Frontal cortex (tissue), 4 donors: Measurements from ENCODE around the gene MFSD12. TPM values are rescaled to one million over a fixed set of nuclear protein-coding genes. Genes with fewer than 3 reads are reported as not detected.
"Not testable (repeated sequence)": the region's sequence is repeated elsewhere in the genome, so short reads cannot be mapped to it uniquely, and the experiment has no call there.

ENCODE experiments used
- DNase-seq, 2 donors: peaks; one replicate each; pipeline ENCODE4 v3.0.0; 2012; ENCODE audit warnings: low spot score in 2 of 2
- FAIRE-seq: peaks from 2 replicates; lab custom pipeline; 2012; peaks lifted over from hg19 to GRCh38; lab: Jason Lieb, UNC
- total RNA-seq: library from RNA; depleted of rRNA; stranded (reverse); fragments of >200 nt; gene quantifications from one replicate; pipeline ENCODE4 v1.2.3, GENCODE V29; 2014
- donor health status: control.
- donor health status: control.
- donor health status: control.

Gene MFSD12
- total RNA-seq, 1 donor from 2014 or later: 35.9 TPM

DNA sequence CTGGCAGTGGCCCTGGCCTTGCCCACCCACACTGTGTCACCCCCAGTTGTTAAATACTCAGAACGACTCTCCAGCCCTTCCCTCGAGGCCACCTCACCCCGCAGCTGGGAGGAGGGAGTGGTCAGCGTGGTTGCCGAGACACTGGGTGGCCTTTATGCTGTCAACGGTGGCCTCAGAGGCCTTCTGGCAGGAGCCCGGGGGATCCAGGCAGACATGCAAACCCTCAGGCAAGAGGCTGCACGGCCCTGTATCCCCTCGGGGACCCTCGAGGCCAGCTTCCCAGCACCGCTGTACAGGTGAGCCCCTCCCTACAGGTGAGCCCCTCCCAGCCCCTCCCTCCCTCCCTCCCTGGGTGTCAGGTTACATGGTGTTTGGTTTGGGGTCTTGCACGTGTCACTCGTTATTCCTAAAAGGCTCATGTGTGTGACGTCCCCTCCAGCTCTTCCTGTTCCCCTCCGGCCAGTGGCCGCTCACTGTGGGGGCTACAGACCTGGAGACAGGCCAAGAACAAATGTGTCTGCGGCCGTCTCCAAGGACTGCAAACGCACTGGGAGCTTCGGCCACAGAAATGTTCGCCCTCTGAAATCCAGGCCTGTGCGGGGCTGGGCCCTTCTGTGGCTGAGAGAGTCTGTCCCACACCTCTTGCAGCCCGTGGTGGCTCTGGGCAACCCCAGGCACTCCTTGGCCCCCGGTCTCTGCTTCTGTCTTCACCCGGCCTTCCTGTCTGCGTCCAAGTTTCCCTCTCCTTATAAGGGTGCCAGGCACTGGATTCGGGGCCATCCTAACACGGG, 18.2 kb downstream of the MFSD12 start, which contains the start of gene TEKTIP1:
TEKTIP1 (plus strand) TSS at position 210 of the 791 bp plus-strand sequence; CDS start at position 214, 4 bp downstream.
- no peak for DNase-seq
- FAIRE-seq: no peak

DNA sequence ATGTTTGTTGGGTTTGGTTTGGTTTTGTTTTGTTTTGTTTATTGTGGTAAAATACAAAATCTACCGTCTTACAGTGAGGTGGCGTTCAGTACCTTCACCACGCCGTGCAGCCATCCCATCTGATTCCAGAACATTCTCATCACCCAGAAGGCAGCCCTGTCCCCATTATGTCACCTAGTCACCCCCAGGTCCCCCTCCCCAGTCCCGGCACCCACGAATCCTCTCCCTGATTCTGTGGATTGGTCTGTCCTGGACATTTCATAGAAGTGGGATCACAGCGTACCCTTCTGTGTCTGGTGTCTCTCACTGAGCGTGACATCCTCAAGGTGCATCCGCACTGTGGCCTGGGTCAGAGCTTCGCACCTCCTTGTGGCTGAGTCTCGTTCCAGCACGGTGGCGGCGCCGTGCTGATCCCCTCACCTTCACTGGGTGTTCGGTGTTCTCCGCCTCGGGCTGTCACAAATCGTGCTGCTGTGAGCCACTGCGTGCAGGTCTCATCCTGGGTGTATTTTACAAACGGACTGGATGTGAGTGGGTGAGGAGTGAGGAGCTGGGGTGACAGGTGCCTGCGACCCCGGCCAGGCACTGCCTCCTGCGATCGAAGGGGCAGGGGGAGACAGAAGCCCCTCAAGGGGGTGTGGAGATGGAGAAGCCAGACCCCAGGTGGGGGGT, 19.0 kb downstream of the MFSD12 start:
- no peak for DNase-seq
- FAIRE-seq: no peak

DNA sequence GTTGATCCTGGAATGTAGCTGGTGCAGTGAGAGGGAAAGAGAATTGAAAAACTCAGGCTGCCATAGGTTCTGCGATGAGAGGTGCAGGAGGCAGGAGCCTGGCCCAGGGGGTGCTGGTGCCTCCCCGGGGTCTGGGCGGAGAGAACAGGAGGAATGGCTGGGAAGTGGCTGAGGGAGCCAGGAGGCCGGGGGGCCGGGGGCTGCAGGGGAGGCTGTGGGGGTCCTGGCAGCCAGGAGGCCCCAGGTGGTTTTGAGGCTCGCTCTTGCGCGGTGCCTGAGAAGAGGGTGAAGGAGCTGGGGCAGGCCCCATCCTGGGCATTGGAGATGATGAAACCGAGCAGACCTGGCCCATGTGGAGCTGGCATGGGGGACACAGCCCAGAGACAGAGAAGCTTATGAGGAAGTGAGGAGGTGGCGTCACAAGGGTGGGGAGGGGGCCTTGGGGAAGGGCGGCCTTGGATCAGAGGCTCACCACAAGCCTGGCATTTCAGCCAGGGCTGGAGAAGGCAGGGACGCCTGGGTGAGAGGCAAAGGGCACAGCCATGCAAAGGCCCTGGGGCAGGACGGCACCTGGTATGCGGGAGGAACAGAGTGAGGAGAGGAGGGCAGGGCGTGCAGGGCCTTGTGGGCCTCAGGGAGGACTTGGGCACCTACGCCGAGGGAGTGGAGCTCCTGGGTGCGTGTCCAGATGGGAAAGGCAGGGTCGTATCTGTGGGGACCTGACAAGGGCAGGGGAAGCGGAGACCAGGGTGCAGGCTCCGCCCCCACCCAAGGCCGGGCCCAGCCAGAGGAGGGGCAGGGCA, 19.7 kb downstream of the MFSD12 start:
- DNase-seq: no peak
- no peak for FAIRE-seq

DNA sequence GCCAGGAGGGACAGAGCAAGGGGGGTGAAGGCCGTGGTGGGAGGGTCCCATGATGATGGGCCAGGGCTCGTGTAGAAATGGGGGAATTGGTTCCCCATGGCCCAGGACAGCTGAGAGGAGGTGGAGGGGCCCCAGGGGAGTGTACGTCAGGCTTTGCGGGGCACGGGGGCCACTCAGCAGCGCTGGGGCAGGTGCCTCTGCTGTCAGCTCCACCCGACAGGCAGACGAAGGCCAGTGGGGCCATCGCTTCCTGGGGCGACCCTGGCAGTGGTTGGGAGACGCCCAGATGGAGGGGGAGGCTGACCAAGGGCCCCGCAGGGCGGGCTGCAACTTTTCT, 20.3 kb downstream of the MFSD12 start:
- no peak for FAIRE-seq
- DNase-seq: no peak

DNA sequence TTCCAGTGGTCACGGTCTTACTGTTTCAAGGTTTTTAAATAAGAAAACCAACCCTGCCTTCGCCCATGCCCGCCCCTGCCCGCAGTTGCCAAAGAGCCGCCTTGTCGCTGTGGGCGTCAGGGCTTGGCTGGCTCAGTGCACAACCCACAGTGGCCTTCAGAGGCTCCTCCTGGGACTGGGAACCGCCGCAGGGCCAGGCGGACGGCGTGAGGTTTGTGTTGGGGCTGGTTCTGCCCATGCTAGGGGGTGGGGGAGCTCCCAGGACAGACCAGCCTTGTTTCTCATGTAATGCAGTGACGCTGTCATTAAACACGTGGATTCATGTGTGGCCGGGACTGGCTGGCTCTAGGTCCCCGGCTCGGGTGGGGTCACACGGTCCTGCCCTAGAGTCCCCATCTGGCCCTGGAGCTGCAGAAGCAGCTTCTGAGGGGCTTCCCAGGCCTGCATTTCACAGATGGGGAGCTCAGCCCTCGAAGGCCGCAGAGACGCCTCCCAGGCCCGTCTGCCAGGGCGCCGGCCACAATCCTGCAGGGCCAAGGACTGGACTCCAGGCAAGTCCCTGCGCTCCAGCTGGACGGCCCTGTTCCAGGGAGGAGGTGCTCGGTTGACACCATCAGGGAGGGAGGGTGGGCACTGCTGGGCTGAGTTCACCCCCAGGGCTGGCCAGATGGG, 20.8 kb downstream of the MFSD12 start:
- FAIRE-seq: no peak
- DNase-seq: peak; percentile 85 to 86

DNA sequence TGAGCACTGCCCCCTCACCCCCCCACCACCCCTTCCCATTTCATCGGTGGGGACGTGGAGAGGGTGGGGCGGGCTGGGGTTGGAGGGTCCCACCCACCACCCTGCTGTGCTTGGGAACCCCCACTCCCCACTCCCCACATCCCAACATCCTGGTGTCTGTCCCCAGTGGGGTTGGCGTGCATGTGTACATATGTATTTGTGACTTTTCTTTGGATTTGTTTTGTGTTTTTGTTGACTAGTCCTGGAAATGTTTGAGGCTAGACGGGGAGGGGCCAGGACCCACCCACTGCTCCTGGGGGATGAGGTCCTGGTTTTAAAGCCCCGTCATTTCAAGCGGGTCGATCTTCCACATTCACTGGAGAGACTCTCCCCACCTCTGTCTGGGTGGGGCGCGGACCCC, 21.4 kb downstream of the MFSD12 start:
- DNase-seq (no peak), FAIRE-seq (no peak)

DNA sequence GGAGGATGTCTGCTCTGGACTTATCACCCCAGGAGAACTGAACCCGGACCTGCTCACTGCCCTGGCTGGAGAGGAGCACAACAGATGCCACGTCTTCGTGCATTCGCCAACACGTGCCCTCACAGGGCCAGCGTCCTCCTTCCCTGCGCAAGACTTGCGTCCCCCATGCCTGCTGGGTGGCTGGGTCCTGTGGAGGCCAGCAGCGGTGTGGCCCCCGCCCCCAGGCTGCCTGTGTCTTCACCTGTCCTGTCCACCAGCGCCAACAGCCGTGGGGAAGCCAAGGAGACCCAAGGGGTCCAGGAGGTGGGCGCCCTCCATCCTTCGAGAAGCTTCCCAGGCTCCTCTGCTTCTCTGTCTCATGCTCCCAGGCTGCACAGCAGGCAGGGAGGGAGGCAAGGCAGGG, 21.8 kb downstream of the MFSD12 start:
- FAIRE-seq (no peak), DNase-seq (no peak)

DNA sequence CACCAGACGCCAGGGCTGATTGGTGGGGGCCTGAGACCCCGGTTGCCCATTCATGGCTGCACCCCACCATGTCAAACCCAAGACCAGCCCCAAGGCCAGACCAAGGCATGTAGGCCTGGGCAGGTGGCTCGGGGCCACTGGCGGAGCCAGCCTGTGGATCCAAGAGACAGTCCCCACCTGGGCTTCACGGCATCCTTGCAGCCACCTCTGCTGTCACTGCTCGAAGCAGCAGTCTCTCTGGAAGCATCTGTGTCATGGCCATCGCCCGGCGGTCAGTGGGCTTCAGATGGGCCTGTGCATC, 22.2 kb downstream of the MFSD12 start:
- FAIRE-seq: no peak

DNA sequence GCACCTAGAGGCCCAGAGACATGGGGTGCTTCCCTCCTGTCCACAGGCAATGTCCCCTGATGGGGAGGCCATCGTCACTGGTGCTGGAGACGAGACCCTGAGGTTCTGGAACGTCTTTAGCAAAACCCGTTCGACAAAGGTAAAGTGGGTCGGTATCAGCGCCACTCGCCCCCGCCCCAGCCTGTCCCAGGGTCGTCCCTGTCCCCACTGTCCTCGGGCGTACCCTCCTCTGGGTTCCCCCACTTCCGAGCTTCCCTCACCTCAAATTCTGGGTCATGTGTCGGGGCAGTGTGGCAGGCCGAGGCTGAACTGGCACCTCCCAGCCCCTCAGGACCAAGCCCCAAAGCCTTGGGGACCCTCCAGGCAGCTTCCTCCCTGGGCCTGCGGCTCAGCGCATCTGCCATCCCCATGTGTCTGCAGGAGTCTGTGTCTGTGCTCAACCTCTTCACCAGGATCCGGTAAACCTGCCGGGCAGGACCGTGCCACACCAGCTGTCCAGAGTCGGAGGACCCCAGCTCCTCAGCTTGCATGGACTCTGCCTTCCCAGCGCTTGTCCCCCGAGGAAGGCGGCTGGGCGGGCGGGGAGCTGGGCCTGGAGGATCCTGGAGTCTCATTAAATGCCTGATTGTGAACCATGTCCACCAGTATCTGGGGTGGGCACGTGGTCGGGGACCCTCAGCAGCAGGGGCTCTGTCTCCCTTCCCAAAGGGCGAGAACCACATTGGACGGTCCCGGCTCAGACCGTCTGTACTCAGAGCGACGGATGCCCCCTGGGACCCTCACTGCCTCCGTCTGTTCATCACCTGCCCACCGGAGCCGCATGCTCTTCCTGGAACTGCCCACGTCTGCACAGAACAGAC, 22.8 kb downstream of the MFSD12 start:
- FAIRE-seq: no peak
- DNase-seq: no peak

More for the DNA sequence above, 22.2 kb downstream of the MFSD12 start:
- no peak for DNase-seq

DNA sequence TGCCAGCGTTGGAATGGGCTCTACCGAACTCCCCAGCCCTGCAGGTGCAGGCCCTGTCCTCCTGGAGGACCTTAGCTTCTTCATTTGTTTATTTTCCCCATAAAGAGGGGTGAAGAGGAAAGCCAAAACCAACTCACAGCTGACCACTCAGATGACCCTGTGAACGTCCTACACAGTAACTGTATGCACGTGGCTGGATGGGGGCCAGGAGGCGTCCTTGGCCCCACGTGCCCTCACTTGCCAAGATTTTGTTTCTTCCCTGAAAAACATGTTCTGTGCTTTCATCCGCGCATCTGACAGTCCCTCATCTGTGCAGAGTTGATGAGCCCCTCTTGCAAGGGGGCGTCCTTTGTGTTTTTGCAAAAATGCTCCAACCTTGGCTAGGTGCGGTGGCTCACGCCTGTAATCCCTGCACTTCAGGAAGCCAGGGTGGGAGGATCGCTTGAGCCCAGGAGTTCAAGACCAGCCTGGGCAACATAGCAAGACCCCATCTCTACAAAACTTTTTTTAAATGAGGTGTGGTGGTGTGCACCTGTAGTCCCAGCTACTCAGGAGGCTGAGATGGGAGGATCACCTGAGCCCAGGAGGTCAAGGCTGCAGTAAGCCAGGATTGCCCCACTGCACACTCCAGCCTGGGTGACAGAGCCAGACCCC, 23.7 kb downstream of the MFSD12 start:
- FAIRE-seq (no peak), DNase-seq (no peak)

DNA sequence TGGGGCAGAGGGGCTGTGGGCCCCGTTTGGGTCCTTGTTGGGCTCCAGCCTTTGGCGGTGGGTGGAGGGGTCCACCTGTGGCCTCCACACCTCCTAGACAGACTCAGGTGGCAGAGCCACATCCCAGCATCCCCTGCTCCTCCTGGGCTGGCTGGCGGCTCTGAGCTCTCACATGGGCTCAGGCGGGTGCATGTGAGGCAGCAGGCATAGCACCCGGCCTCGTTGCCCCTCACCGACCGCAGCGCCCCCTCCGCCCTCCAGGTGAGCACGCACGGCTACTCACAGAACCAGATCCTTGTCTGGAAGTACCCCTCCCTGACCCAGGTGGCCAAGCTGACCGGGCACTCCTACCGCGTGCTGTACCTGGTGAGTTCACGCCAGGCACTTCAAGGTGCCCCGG, 24.4 kb downstream of the MFSD12 start:
- FAIRE-seq: no peak

DNA sequence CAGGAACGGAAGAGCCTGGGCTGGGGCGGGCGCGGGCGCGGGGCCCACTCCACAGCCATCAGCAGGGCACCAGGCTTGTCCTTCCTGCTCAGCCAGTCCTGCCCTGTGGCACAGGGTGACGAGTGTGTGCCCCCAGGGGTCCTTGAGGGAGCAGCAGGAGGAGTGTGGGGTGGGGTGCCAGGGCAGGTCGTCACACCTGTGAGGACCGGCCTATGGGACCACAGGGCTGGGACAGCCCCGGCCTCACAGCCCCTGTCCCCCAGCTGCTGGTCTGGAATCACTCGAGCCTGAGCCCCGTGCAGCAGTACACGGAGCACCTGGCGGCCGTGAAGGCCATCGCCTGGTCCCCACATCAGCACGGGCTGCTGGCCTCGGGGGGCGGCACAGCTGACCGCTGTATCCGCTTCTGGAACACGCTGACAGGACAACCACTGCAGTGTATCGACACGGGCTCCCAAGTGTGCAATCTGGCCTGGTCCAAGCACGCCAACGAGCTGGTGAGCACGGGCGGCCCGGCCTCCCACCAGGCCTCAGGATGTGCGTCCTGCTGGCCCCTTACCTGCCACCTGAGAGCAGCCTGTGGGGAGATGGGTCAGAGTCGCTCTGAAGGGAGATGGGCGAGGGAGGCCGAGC, 25.1 kb downstream of the MFSD12 start:
- FAIRE-seq: no peak

More for the DNA sequence above, 24.4 kb downstream of the MFSD12 start:
- DNase-seq: no peak

DNA sequence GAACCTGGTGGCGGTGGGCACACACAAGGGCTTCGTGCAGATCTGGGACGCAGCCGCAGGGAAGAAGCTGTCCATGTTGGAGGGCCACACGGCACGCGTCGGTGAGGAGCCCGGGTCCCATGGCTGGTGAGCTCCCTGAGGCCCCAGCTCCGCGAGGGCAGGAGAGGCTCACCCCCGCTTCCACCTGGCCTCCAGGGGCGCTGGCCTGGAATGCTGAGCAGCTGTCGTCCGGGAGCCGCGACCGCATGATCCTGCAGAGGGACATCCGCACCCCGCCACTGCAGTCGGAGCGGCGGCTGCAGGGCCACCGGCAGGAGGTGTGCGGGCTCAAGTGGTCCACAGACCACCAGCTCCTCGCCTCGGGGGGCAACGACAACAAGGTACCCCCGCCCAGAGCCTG, 25.7 kb downstream of the MFSD12 start:
- FAIRE-seq: no peak
- no peak for DNase-seq

More for the DNA sequence above, 25.1 kb downstream of the MFSD12 start:
- DNase-seq: no peak

DNA sequence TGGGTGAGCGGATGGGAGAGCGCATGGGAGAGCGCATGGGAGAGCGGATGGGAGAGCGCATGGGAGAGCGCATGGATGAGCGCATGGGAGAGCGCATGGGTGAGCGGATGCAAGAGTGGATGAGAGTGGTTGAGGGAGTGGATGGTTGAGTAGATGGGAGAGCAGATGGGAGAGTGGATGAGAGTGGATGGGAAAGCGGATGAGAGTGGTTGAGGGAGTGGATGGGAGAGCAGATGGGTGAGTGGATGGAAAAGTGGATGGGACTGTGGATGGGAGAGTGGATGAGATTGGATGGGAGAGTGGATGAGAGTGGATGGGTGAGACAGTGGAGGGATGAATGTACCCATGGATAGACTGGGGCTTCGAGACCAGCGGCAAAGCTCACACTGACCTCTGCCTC, 27.0 kb downstream of the MFSD12 start:
- FAIRE-seq (no peak), DNase-seq (no peak)

DNA sequence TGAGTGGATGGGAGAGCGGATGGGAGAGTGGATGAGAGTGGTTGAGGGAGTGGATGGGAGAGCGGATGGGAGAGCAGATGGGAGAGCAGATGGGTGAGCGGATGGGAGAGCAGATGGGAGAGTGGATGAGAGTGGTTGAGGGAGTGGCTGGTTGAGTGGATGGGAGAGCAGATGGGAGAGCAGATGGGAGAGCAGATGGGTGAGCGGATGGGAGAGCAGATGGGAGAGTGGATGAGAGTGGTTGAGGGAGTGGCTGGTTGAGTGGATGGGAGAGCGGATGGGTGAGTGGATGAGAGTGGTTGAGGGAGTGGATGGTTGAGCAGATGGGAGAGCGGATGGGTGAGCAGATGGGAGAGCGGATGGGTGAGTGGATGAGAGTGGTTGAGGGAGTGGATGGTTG, 28.1 kb downstream of the MFSD12 start:
- not testable (repeated sequence) for DNase-seq

DNA sequence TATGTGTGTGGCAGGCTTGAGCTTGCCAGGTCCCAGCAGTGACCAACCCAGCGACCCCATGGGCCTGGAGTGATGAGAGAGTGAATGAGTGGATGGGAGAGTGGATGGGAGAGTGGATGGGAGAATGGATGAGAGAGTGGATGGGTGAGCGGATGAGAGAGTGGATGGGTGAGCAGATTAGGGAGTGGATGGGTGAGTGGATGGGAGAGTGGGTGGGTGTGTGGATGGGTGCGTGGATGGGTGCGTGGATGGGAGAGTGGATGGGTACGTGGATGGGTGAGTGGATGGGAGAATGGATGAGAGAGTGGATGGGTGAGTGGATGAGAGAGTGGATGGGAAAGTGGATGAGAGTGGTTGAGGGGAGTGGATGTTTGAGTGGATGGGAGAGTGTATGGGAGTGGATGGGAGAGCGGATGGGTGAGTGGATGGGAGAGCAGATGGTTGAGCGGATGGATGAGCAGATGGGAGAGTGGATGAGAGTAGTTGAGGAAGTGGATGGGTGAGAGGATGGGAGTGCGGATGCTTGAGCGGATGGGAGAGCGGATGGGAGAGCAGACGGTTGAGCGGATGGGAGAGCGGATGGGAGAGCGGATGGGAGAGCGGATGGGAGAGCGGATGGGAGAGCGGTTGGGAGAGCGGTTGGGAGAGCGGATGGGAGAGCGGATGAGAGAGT, 28.7 kb downstream of the MFSD12 start:
- FAIRE-seq: no peak

More for the DNA sequence above, 28.1 kb downstream of the MFSD12 start:
- FAIRE-seq: not testable (repeated sequence)

DNA sequence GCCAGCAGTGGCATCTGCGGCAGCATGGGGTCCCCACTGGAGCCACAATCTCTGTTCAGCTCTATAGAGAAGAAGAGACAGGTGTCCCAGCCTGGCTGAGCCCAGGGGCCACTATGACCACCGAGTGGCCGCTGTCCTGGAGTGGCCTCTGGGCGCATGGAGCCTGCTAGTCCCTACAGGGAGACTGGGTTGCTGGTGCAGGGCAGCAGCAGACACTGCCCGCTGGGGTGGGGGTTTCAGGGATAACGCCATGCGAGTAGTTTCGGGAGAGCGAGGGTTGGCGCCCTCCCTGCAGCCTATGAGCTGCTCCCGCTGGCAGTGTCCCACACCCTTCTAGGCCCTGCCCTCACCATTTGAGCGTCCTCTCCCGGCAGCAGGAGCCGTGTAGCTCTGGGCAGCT, 29.3 kb downstream of the MFSD12 start:
- DNase-seq (no peak), FAIRE-seq (no peak)

More for the DNA sequence above, 28.7 kb downstream of the MFSD12 start:
- no peak for DNase-seq
